GM12878 (cell line): ENCODE measurements around the gene PUS10. TPM values are rescaled to one million over a fixed set of nuclear protein-coding genes. Genes with fewer than 3 reads are reported as not detected.

Experiments
- ATAC-seq: fragments of 200-7000 bp; cut with Tn5 transposase; 3 replicates; pipeline ENCODE4 v1.9.1; 2020; ENCODE audit warnings: mild to moderate bottlenecking, moderate library complexity
- BruUV-seq: library from RNA; stranded (reverse); fragments of 400-500 nt; replicated peaks from 2 replicates; lab custom pipeline; 2021; lab: Mats Ljungman, UMichigan
- CTCF ChIA-PET: fragments of 300-600 bp; sonication (Branson Sonifier 250); formaldehyde crosslinking; extraction: SDS; loops from one replicate; lab custom pipeline; 2021; ENCODE audit warnings: inconsistent platforms; lab: Yijun Ruan, JAX
- POLR2A ChIA-PET: fragments of 350-600 bp; formaldehyde crosslinking; extraction: SDS; loops from one replicate; lab custom pipeline; 2021; ENCODE audit warnings: inconsistent platforms; lab: Charles Lee
- RAD21 ChIA-PET: fragments of 300-600 bp; sonication (Branson Sonifier 250); formaldehyde crosslinking; loops from one replicate; lab custom pipeline; 2023; ENCODE audit warnings: antibody characterized with exemption; ENCODE audit not compliant: unreplicated experiment; lab: Charles Lee
- SMC1A ChIA-PET: fragments of 300-600 bp; sonication (Branson Sonifier 250); formaldehyde crosslinking; loops from one replicate; lab custom pipeline; 2023; ENCODE audit not compliant: unreplicated experiment, uncharacterized antibody; lab: Charles Lee
- DNase-seq: peaks from one replicate; pipeline ENCODE4 v3.0.0-alpha.2; 2011; ENCODE audit warnings: low read depth, low spot score
- FAIRE-seq: peaks from 3 replicates; lab custom pipeline; 2011; peaks lifted over from hg19 to GRCh38; lab: Jason Lieb, UNC
- H2AFZ ChIP-seq: 2 replicates; pipeline ENCODE4 v1.6.0; 2011; ENCODE audit warnings: low read depth, low read length, control low read depth; ENCODE audit not compliant: control insufficient read depth
- H3K27ac ChIP-seq: 2 replicates; pipeline ENCODE4 v1.5.1; 2011; ENCODE audit warnings: control low read depth; ENCODE audit not compliant: control insufficient read depth, insufficient read depth
- H3K27me3 ChIP-seq, 2 experiments: replicated peaks in 1 of 2; 2 replicates each; pipeline versions ENCODE4 v1.6.0 to v1.6.1; 2011; ENCODE audit warnings: low read length in 1 of 2; ENCODE audit not compliant: control insufficient read depth in 2 of 2, insufficient read depth in 2 of 2
- H3K36me3 ChIP-seq, 2 experiments: 2 replicates each; pipeline ENCODE4 v1.5.1; 2011; ENCODE audit warnings: low read length in 1 of 2; ENCODE audit not compliant: control insufficient read depth in 2 of 2, insufficient read depth in 2 of 2
- H3K4me1 ChIP-seq: 2 replicates; pipeline ENCODE4 v1.6.1; 2011; ENCODE audit warnings: mild to moderate bottlenecking, low read length, moderate library complexity, mixed read lengths; ENCODE audit not compliant: control insufficient read depth, insufficient read depth
- H3K4me2 ChIP-seq: 2 replicates; pipeline ENCODE4 v1.6.0; 2011; ENCODE audit warnings: control low read depth; ENCODE audit not compliant: control insufficient read depth, insufficient read depth
- H3K4me3 ChIP-seq: fragments of 200-600 bp; sonication (generic); 2 replicates; pipeline ENCODE4 v1.5.1; 2016
- H3K79me2 ChIP-seq: 2 replicates; pipeline ENCODE4 v1.6.0; 2011; ENCODE audit warnings: low read length; ENCODE audit not compliant: control insufficient read depth, insufficient read depth
- H3K9ac ChIP-seq: 2 replicates; pipeline ENCODE4 v1.8.0; 2011; ENCODE audit warnings: low read length, control low read depth, mixed read lengths; ENCODE audit not compliant: control insufficient read depth, insufficient read depth
- H3K9me3 ChIP-seq: replicated peaks from 3 replicates; pipeline ENCODE4 v1.5.1; 2011; ENCODE audit warnings: mild to moderate bottlenecking, low read length; ENCODE audit not compliant: control insufficient read depth, insufficient read depth
- H4K20me1 ChIP-seq: 2 replicates; pipeline ENCODE4 v1.6.0; 2011; ENCODE audit not compliant: control insufficient read depth, insufficient read depth
- CBX3 ChIP-seq: fragments of 200-600 bp; sonication (generic); IDR thresholded peaks from 2 replicates; pipeline ENCODE4 v1.6.1; 2016; ENCODE audit warnings: low read depth, borderline replicate concordance
- CREB1 ChIP-seq: IDR thresholded peaks from 2 replicates; pipeline ENCODE4 v1.6.1; 2012; ENCODE audit warnings: low read depth, mild to moderate bottlenecking, inconsistent platforms
- GATAD2B ChIP-seq: fragments of 450-650 bp; conservative IDR thresholded peaks from 2 replicates; pipeline ENCODE4 v1.6.1; 2017; ENCODE audit warnings: low read depth, mild to moderate bottlenecking, moderate library complexity
- HCFC1 ChIP-seq: fragments of 150-350 bp; IDR thresholded peaks from 2 replicates; pipeline ENCODE4 v1.6.1; 2014; ENCODE audit warnings: low read length
- HDAC6 ChIP-seq: fragments of 200-600 bp; sonication (generic); IDR thresholded peaks from one replicate; pipeline ENCODE4 v1.8.0; 2017; ENCODE audit warnings: antibody characterized with exemption; ENCODE audit not compliant: unreplicated experiment
- IRF3 ChIP-seq: fragments of 450-650 bp; IDR thresholded peaks from 2 replicates; pipeline ENCODE4 v1.6.1; 2014; ENCODE audit warnings: mild to moderate bottlenecking
- KDM1A ChIP-seq: fragments of 200-600 bp; sonication (generic); IDR thresholded peaks from 2 replicates; pipeline ENCODE4 v1.6.1; 2016; ENCODE audit warnings: borderline replicate concordance
- MEF2B ChIP-seq: fragments of 450-650 bp; IDR thresholded peaks from 2 replicates; pipeline ENCODE4 v1.6.1; 2018; ENCODE audit warnings: mild to moderate bottlenecking, moderate library complexity; ENCODE audit not compliant: partially characterized antibody, poor library complexity, severe bottlenecking
- NKRF ChIP-seq: fragments of 450-650 bp; conservative IDR thresholded peaks from 2 replicates; pipeline ENCODE4 v1.6.1; 2017; ENCODE audit warnings: mild to moderate bottlenecking, moderate library complexity
- PKNOX1 ChIP-seq: fragments of 450-650 bp; IDR thresholded peaks from 2 replicates; pipeline ENCODE4 v1.6.1; 2016; ENCODE audit warnings: mild to moderate bottlenecking
- RAD21 ChIP-seq: IDR thresholded peaks from 2 replicates; pipeline ENCODE4 v1.6.1; 2011; ENCODE audit warnings: mild to moderate bottlenecking, low read depth, low read length, moderate library complexity; ENCODE audit not compliant: insufficient read depth
- RAD51 ChIP-seq: fragments of 450-650 bp; IDR thresholded peaks from 2 replicates; pipeline ENCODE4 v1.6.1; 2016; ENCODE audit warnings: moderate library complexity, mild to moderate bottlenecking, inconsistent platforms
- RCOR1 ChIP-seq: conservative IDR thresholded peaks from 2 replicates; pipeline ENCODE4 v1.6.1; 2012; ENCODE audit warnings: low read depth, low read length, improper control_type of control experiment
- SMAD1 ChIP-seq: fragments of 450-650 bp; IDR thresholded peaks from 2 replicates; pipeline ENCODE4 v1.6.1; 2018; ENCODE audit warnings: mild to moderate bottlenecking, low read depth; ENCODE audit not compliant: partially characterized antibody
- SMARCA5 ChIP-seq: fragments of 450-650 bp; IDR thresholded peaks from 2 replicates; pipeline ENCODE4 v1.6.1; 2017; ENCODE audit warnings: mild to moderate bottlenecking
- SUZ12 ChIP-seq: fragments of 200-600 bp; sonication (generic); IDR thresholded peaks from one replicate; pipeline ENCODE4 v1.6.1; 2018; ENCODE audit warnings: antibody characterized with exemption, mild to moderate bottlenecking; ENCODE audit not compliant: unreplicated experiment
- TCF7 ChIP-seq: IDR thresholded peaks from 2 replicates; pipeline ENCODE4 v1.6.1; 2014; ENCODE audit warnings: antibody characterized with exemption, borderline replicate concordance
- ZBTB33 ChIP-seq: fragments of 450-650 bp; IDR thresholded peaks from 2 replicates; pipeline ENCODE4 v1.6.1; 2017; ENCODE audit warnings: mild to moderate bottlenecking
- WGBS: methylation state at CpG from one replicate; pipeline ENCODE4 v1.1.6; 2016; ENCODE audit warnings: low lambda C conversion rate; ENCODE audit not compliant: insufficient replicate concordance, insufficient coverage; ENCODE audit errors: missing lambda C conversion rate; 5-methylcytosine and 5-hydroxymethylcytosine counted together
- in situ Hi-C: fragments of 300-500 bp; cut with MboI; formaldehyde crosslinking; loops from 9 replicates; pipeline ENCODE4 v1.14.3; 2018; ENCODE audit warnings: mixed read lengths
- intact Hi-C: fragments of 100-400 bp; cut with micrococcal nuclease; formaldehyde crosslinking; loops from one replicate; pipeline ENCODE4 v1.14.2; 2022; ENCODE audit not compliant: unreplicated experiment
- polyA plus RNA-seq, 11 experiments: library from polyadenylated mRNA; depleted of rRNA in 4 of 11; unstranded in 6 of 11; stranded (reverse) in 5 of 11; fragments of >200 nt; fragmentation: Nextera tagmentation in 4 of 11; fragmentation: Illumina TruSeq in 1 of 11; extraction: Ambion mirVana in 4 of 11; extraction: Trizol in 1 of 11; gene quantifications; 1 replicate in 1 of 11; 2 replicates in 10 of 11; pipeline versions ENCODE4 v1.2.1 to v1.2.3, GENCODE V29; 2011 to 2016; ENCODE audit warnings: inconsistent platforms in 2 of 11, missing spikeins in 2 of 11, low read depth in 1 of 11
- total RNA-seq, 4 experiments: library from RNA; depleted of rRNA in 3 of 4; stranded (reverse); fragments of >200 nt in 3 of 4; fragmentation: Illumina TruSeq in 1 of 4; extraction: Trizol in 1 of 4; gene quantifications; 2 replicates each; pipeline versions ENCODE4 v1.2.1 to v1.2.3, GENCODE V29; 2013 to 2021

Gene PUS10
- total and polyA plus RNA-seq, 10 of the 15 experiments (the other 5 are each of a cell fraction or from before 2014, with no cell fraction given): 9.1 to 17.0 (median 13.0) TPM

- Histone ChIP-seq H3K27ac (peak overlapping the region; percentile 96), H3K4me1 (peaks cover 3% of the 10 kb centered on the region; the same call in 1 of the 2 replicates), H3K36me3 (peaks cover 0 to 5% of the 10 kb centered on the region in 2 experiments; a peak in 2 of 4 replicates), H3K79me2 (peaks cover 55% of the 10 kb centered on the region), H3K4me2 (peak overlapping the region; percentile 80; the same call in 1 of the 2 replicates), H3K27me3 (no peaks in the 10 kb centered on the region), H3K4me3 (peak overlapping the region; percentile 97), H3K9me3 (peaks cover 6% of the 10 kb centered on the region; the same call in 1 of the 3 replicates), H2AFZ (peak overlapping the region; percentile 97), H4K20me1 (no peaks in the 10 kb centered on the region), H3K9ac (peak overlapping the region; percentile 94)
- peak; percentile 68 for DNase-seq
- ATAC-seq: peak; percentile 80
- ChIA-PET CTCF (interaction anchor here (1.2 to 2.5 kb wide), 2 partner anchors 17 to 19 kb away, joined by 4 to 9 read pairs; no protein-coding TSS in a partner anchor), RAD21 (interaction anchor here (1.1 to 1.5 kb wide), 4 partner anchors 133 to 261 kb away, joined by 3 to 4 read pairs (median 4); partner anchors contain the start of gene PAPOLG), SMC1A (no interaction called here), POLR2A (interaction anchor here (0.9 to 1.3 kb wide), 2 partner anchors 136 to 161 kb away, joined by 3 to 7 read pairs; partner anchors contain the start of gene REL)
- FAIRE-seq: no peak
- WGBS: 0% methylated on average over 27 of the region's 27 CpGs
- intact Hi-C loops (loop anchor here (1.0 to 5.0 kb wide), 2 partner anchors 50 to 160 kb away; partner anchors contain the start of gene SANBR), in situ Hi-C loops (no loop called here)
- BruUV-seq: no TSS peak
- no peak for TF ChIP-seq RCOR1
- TF ChIP-seq IRF3: no peak
- peak; percentile 55; the same call in 1 of the 2 replicates for TF ChIP-seq NKRF
- peak; percentile 59 for TF ChIP-seq MEF2B
- TF ChIP-seq SMARCA5: no peak; the same call in 1 of the 2 replicates
- TF ChIP-seq ZBTB33: no peak
- TF ChIP-seq GATAD2B: peak; percentile 16; the same call in 1 of the 2 replicates
- no peak for TF ChIP-seq CBX3
- TF ChIP-seq HDAC6: no peak
- peak; percentile 66 for TF ChIP-seq SMAD1
- peak; percentile 83 for TF ChIP-seq TCF7
- TF ChIP-seq RAD21: no peak
- peak; percentile 61 for TF ChIP-seq CREB1
- TF ChIP-seq SUZ12: no peak
- peak; percentile 89 for TF ChIP-seq HCFC1
- no peak; the same call in 1 of the 2 replicates for TF ChIP-seq RAD51
- TF ChIP-seq PKNOX1: peak; percentile 27; the same call in 1 of the 2 replicates
- TF ChIP-seq KDM1A: no peak
Observed at GRCh38 chr2:61017003-61017555, 976 bp downstream of the PUS10 start.
